ENCODE data around the gene MRAS. TPM values are rescaled to one million over a fixed set of nuclear protein-coding genes. Genes with fewer than 3 reads are reported as not detected.

MRAS gene
- polyA plus RNA-seq, 1 of the 3 experiments (the other 2 are of a cell fraction) = 25.0 TPM

DNA sequence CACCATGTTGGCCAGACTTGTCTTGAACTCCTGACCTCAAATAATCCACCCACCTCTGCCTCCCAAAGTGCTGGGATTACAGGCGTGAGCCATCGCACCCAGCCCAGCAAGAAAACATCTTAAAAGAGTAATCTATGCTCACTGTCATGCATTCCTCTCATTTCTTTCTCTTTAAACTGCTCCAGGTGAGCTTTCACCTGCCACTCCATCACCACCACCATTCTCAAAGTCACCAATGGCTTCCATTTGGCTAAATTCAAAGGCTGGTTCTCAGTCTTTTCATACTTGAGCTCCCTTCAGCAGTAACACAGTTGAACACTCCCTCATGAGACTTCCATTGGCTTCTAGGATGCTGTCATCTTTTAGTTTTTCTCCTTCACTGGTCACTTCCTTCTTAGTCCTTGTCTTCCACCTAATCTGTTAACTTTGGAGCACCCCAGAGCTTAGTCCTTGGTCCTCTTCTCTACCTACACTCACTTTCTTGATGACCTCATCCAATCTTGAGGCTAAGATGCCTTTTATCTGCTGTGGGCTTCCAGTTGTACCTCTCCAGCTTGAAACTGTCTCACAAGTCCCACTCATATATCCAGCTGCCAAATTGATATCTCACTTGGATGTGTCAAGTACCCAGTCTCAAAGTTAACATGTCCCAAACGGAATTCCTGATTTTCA lies 59.0 kb downstream of the MRAS start:
- DNase-seq = no peak
- no peak overlapping the region for H3K9ac ChIP-seq
- no peaks in the 10 kb centered on the region for H3K4me1 ChIP-seq (ENCODE audit: control insufficient read depth in 1 of 2, insufficient read depth in 2 of 2, low read depth in 1 of 2, low read length in 1 of 2)
- H4K20me1 ChIP-seq (ENCODE audit: insufficient read depth) = no peaks in the 10 kb centered on the region
- no peak overlapping the region for H3K4me2 ChIP-seq
- no peak overlapping the region for H2AFZ ChIP-seq (ENCODE audit: low read depth)
- no peak overlapping the region for H3K4me3 ChIP-seq (ENCODE audit: low read depth in 2 of 2, low read length in 1 of 2)
- ChIA-PET POLR2A (no interaction called here), CTCF (interaction anchor here (1.2 to 1.7 kb wide), 3 partner anchors 10 to 516 kb away, joined by 4 to 5 read pairs (median 4); no protein-coding TSS in a partner anchor)
- WGBS (ENCODE audit: low lambda C conversion rate) = 70% methylated on average over 3 of the region's 3 CpGs
- H3K27ac ChIP-seq (ENCODE audit: low read depth in 2 of 2, low read length in 1 of 2) = no peak overlapping the region
- H3K9me3 ChIP-seq = no peaks in the 10 kb centered on the region
- H3K27me3 ChIP-seq (ENCODE audit: insufficient read depth) = no peaks in the 10 kb centered on the region
- H3K9me2 ChIP-seq = no peaks in the 10 kb centered on the region
- H3F3A ChIP-seq (replicated peaks; ENCODE audit: insufficient read depth) = no peaks in the 10 kb centered on the region
- TF ChIP-seq GABPA (IDR thresholded peaks at IDR 0.05; ENCODE audit: low read depth) (no peak), EZH2phosphoT487 (IDR thresholded peaks at IDR 0.05; ENCODE audit: borderline replicate concordance, low read depth) (no peak), FOXM1 (IDR thresholded peaks at IDR 0.05; ENCODE audit: low read depth) (no peak), MXI1 (IDR thresholded peaks at IDR 0.05; ENCODE audit: low read depth, low read length) (no peak), SIN3A (IDR thresholded peaks at IDR 0.05; ENCODE audit: borderline replicate concordance, low read depth, low read length) (no peak), TAF1 (IDR thresholded peaks at IDR 0.05; ENCODE audit: borderline replicate concordance, low read depth, low read length) (no peak), GATA2 (CRISPR knock-in tag; IDR thresholded peaks at IDR 0.05) (no peak), USF1 (IDR thresholded peaks at IDR 0.05; ENCODE audit: borderline replicate concordance, low read depth) (no peak), RAD21 (IDR thresholded peaks at IDR 0.05; ENCODE audit: low read length) (no peak), FOXJ3 (CRISPR knock-in tag; IDR thresholded peaks at IDR 0.05) (no peak), CTCF (IDR thresholded peaks at IDR 0.05) (no peak), SMC3 (IDR thresholded peaks at IDR 0.05; ENCODE audit: low read depth, low read length) (no peak), ELF1 (IDR thresholded peaks at IDR 0.05) (no peak)
- TF ChIP-seq, protein P1, sequence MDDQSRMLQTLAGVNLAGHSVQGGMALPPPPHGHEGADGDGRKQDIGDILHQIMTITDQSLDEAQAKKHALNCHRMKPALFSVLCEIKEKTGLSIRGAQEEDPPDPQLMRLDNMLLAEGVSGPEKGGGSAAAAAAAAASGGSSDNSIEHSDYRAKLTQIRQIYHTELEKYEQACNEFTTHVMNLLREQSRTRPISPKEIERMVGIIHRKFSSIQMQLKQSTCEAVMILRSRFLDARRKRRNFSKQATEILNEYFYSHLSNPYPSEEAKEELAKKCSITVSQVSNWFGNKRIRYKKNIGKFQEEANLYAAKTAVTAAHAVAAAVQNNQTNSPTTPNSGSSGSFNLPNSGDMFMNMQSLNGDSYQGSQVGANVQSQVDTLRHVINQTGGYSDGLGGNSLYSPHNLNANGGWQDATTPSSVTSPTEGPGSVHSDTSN (IDR thresholded peaks at IDR 0.05) = no peak
- TF ChIP-seq, protein P2, sequence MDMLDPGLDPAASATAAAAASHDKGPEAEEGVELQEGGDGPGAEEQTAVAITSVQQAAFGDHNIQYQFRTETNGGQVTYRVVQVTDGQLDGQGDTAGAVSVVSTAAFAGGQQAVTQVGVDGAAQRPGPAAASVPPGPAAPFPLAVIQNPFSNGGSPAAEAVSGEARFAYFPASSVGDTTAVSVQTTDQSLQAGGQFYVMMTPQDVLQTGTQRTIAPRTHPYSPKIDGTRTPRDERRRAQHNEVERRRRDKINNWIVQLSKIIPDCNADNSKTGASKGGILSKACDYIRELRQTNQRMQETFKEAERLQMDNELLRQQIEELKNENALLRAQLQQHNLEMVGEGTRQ (IDR thresholded peaks at IDR 0.05; ENCODE audit: borderline replicate concordance, low read depth, low read length) = no peak
- no peaks in the 10 kb centered on the region for H3K79me2 ChIP-seq (ENCODE audit: insufficient read depth)
- H3K36me3 ChIP-seq (replicated peaks in 1 of 2; ENCODE audit: control insufficient read depth in 1 of 2, insufficient read depth in 2 of 2, low read length in 1 of 2) = peaks cover 0 to 18% of the 10 kb centered on the region in 2 experiments

Data from SK-N-SH (cell line).